Skeletal muscle tissue (tissue), 4 donors: ENCODE measurements around the gene CCDC12. TPM values are rescaled to one million over a fixed set of nuclear protein-coding genes. Genes with fewer than 3 reads are reported as not detected.

ENCODE experiments used
- H3K27ac ChIP-seq: one replicate; pipeline ENCODE4 v1.7.0; 2013; ENCODE audit warnings: mild to moderate bottlenecking, low read depth, low read length, inconsistent platforms
- H3K27me3 ChIP-seq, 3 donors: one replicate each; pipeline ENCODE4 v1.7.0; 2013; ENCODE audit warnings: low read length in 3 of 3; ENCODE audit not compliant: control insufficient read depth in 3 of 3, insufficient read depth in 3 of 3
- H3K36me3 ChIP-seq, 3 donors: one replicate each; pipeline ENCODE4 v1.7.0; 2013; ENCODE audit warnings: low read length in 3 of 3; ENCODE audit not compliant: control insufficient read depth in 3 of 3, insufficient read depth in 3 of 3
- H3K4me1 ChIP-seq, 3 donors: one replicate each; pipeline ENCODE4 v1.7.0; 2013; ENCODE audit warnings: low read length in 3 of 3, mild to moderate bottlenecking in 3 of 3; ENCODE audit not compliant: control insufficient read depth in 3 of 3, insufficient read depth in 3 of 3
- H3K4me3 ChIP-seq, 3 donors: one replicate each; pipeline ENCODE4 v1.7.0; 2013; ENCODE audit warnings: low read length in 3 of 3
- H3K9ac ChIP-seq, 3 donors: one replicate each; pipeline ENCODE4 v1.7.0; 2013; ENCODE audit warnings: low read length in 3 of 3, mild to moderate bottlenecking in 3 of 3, moderate library complexity in 2 of 3, low read depth in 1 of 3
- H3K9me3 ChIP-seq, 3 donors: one replicate each; pipeline ENCODE4 v1.7.0; 2013; ENCODE audit warnings: low read length in 3 of 3; ENCODE audit not compliant: control insufficient read depth in 3 of 3
- total RNA-seq: library from RNA; depleted of rRNA; stranded (reverse); fragments of >200 nt; gene quantifications from one replicate; pipeline ENCODE4 v1.2.3, GENCODE V29; 2014
- donor health status: Osteomylitis.

The CCDC12 gene
- total RNA-seq, 1 donor from 2014 or later: 27.1 TPM

DNA sequence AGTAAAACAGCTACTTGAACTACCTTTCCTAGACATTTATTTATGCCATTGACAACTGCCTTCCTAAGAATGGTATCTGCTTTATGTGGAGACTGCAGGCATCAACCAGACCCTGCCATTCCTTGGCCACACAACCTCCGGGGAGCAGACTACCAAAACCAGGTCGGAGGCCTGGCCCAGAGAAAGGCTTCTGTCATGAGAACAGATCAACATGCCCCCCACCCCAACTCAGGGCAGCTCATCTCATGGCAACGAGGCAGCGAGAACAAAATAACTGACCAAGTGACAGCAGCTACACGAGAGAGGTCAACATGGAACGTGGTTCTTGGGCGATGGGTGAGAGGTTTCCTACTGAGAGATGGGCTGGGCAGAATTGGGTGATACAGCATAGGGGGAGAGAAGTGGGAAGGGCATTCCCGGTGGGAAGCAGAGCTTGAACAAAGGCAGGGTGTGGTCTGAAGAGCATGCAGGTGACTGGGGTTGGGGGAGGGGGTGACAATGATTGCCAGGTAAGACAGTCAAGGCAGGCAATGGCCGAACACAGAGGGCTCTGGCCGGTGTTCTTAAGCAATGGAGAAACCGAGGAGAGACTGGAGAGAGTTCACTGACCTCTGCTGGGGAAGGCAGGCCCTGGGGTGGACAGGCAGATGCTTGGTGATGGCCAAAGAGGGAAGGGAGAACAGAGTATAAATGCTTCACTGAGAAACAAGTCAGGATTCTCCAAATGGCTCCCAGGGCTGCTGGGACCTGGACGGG lies 33.9 kb downstream of the CCDC12 start:
- Histone ChIP-seq H3K9me3 (no peaks in the 10 kb centered on the region), H3K4me1 (peaks cover 56 to 88% (median 69%) of the 10 kb centered on the region in 3 donors), H3K4me3 (no peak overlapping the region), H3K27ac (peak overlapping the region; percentile 21), H3K36me3 (peaks cover 16 to 19% (median 16%) of the 10 kb centered on the region in 3 donors), H3K9ac (peak overlapping the region in 2 of 3 donors; percentile 63 to 68), H3K27me3 (no peaks in the 10 kb centered on the region)

DNA sequence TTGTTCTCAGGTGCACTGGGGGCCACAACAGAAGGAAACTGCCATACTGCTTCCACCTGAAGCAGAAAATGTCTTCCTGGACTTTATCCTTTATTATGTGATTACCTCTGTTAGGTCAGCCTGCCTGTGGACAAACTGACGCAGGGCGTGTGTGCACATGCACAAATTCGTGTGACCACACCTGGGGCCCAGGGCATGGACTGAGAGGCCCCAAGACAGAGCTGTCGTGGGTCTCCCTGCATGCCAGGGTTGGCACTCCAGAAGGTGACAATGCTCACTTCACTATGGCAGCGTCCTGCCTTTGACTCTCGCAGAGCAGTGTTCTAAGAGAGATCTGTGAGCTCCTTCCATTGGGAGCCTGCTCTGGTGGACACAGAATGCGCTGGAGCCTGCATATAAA lies 34.5 kb downstream of the CCDC12 start:
- H3K27ac ChIP-seq: no peak overlapping the region

DNA sequence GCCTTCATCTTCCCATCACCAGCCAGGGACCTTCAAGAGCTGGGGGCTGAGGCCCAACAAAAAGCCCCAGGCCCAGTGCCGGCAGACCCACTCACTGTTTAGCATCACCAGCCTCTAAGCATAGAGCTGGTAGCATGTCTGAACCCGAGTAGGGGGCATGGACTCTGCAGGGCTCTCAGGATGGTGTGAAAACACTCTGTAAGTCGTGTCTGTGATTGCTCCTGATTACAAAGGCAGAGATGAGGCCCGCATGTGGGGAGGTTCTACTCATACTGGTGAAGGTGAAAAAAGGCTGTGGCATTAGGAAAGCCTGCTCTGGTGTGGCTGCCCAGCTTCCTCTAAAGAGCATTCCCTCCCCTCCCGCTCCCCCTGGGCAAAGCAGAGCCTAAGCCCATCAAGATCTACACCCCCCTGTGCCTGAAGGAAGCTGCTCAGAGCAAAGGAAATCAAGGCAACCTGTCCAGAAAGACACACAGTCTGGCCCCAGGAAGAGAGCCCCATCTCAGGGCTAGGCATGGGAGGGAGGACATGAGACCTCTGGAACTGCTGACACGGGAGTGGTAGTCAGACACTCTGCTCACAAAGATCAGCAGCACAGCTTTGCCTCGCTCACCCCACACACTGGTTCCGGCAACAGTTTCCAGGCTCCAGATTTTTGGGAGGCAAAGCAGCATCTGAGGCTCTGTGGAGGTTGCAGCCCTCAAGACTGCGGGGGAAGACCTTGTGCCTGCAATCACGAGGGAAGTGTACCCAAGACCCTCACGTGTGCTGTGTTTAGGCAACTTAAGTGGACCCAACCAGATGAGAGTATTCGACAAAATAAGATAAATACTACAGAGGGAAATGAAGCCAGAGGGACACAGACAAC lies 36.7 kb downstream of the CCDC12 start:
- no peaks in the 10 kb centered on the region for H3K9me3 ChIP-seq
- peak overlapping the region; percentile 65 for H3K27ac ChIP-seq
- H3K4me1 ChIP-seq: peaks cover 58 to 91% (median 77%) of the 10 kb centered on the region in 3 donors
- peaks cover 16 to 24% (median 22%) of the 10 kb centered on the region in 3 donors for H3K36me3 ChIP-seq
- H3K27me3 ChIP-seq: no peaks in the 10 kb centered on the region
- peak overlapping the region; percentile 9 to 17 (median 16) for H3K9ac ChIP-seq
- H3K4me3 ChIP-seq: no peak overlapping the region

More for the DNA sequence above, 34.5 kb downstream of the CCDC12 start:
- no peak overlapping the region for H3K9ac ChIP-seq
- peaks cover 16 to 24% (median 16%) of the 10 kb centered on the region in 3 donors for H3K36me3 ChIP-seq
- H3K9me3 ChIP-seq: no peaks in the 10 kb centered on the region
- no peaks in the 10 kb centered on the region for H3K27me3 ChIP-seq
- no peak overlapping the region for H3K4me3 ChIP-seq
- H3K4me1 ChIP-seq: peaks cover 51 to 88% (median 69%) of the 10 kb centered on the region in 3 donors

DNA sequence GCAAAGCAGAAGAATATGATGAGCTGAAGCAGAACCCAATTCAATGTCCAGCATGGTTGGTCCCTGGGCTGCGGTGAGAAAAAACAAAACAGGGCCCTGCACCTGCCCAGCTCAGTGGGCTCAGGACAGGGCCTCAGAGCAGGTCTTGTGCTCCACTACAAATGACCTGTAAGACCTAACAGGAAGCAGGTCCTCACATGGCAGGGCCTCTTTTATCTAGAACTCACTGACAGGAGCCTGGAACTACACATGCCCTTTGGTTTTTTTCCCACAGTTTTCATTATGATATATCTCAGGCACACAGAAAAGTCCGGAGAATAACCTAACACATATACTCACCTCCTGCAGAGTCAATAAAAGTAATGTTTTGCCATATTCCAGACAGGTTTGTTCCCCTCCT lies 38.4 kb downstream of the CCDC12 start:
- peaks cover 56 to 89% (median 75%) of the 10 kb centered on the region in 3 donors for H3K4me1 ChIP-seq
- peaks cover 16 to 24% (median 22%) of the 10 kb centered on the region in 3 donors for H3K36me3 ChIP-seq
- no peaks in the 10 kb centered on the region for H3K9me3 ChIP-seq
- H3K27ac ChIP-seq: peak overlapping the region; percentile 65
- H3K9ac ChIP-seq: peak overlapping the region in 1 of 3 donors; percentile 35
- no peak overlapping the region for H3K4me3 ChIP-seq
- H3K27me3 ChIP-seq: no peaks in the 10 kb centered on the region

DNA sequence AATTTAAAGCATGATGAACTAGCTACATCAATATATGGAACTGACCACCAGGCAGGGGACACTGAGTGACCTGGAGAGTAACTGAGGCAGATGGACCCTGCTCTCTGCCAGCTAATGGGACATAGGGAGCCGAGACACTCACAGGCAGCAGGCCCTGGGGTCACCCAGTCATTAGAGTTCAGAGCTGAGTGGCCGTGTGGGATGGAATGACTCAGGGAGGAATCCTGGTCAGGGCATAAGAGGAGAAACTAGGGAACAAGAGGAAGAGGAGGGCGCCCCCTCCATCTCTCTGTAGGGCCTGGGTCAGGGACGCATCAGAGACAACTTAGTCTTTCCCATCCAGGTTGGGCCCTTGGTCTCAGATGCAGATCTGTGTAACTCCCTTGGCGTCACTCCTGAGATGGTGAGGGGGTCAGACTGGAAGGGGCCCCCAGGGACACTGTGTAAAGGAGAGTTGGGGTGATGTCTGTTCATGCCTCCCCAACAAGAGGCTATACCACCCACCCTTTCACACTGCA lies 39.8 kb downstream of the CCDC12 start:
- Histone ChIP-seq H3K27ac (peak overlapping the region; percentile 92), H3K27me3 (no peaks in the 10 kb centered on the region), H3K4me3 (no peak overlapping the region), H3K9me3 (no peaks in the 10 kb centered on the region), H3K36me3 (peaks cover 16 to 24% (median 22%) of the 10 kb centered on the region in 3 donors), H3K9ac (peak overlapping the region; percentile 50 to 54 (median 54)), H3K4me1 (peaks cover 62 to 89% (median 77%) of the 10 kb centered on the region in 3 donors)

DNA sequence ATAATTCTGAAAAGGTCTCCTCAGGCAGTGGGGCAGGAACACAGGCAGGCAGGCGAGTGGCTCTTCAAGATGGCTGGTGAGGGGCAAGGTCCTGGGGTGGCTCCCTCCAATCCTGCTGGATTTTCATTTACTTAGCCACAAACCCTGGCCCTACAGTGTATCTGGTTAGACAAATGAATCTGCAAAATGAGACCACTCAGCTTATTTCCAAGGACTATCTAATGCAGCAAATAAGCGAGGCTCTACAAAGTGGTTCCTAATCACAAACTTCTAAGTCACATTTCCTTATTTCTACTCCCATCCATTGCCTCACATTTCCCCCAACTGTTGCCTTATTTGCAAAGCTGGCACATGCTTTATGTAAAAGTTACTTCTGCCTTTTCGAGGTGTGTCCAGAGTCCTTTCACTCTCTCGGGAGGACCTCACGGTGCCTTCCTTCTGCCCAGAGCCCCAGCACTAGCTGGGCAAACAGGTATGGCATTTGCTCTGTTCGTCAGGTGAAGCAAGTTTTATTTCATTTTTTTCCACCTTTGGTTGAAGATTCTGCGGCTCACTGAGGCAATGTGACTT lies 40.5 kb downstream of the CCDC12 start:
- Histone ChIP-seq H3K27me3 (no peaks in the 10 kb centered on the region), H3K27ac (peak overlapping the region; percentile 92), H3K9me3 (no peaks in the 10 kb centered on the region), H3K9ac (peak overlapping the region; percentile 53 to 66 (median 54)), H3K4me3 (peak overlapping the region in 1 of 3 donors; percentile 14), H3K4me1 (peaks cover 69 to 96% (median 83%) of the 10 kb centered on the region in 3 donors), H3K36me3 (peaks cover 16 to 24% (median 22%) of the 10 kb centered on the region in 3 donors)

DNA sequence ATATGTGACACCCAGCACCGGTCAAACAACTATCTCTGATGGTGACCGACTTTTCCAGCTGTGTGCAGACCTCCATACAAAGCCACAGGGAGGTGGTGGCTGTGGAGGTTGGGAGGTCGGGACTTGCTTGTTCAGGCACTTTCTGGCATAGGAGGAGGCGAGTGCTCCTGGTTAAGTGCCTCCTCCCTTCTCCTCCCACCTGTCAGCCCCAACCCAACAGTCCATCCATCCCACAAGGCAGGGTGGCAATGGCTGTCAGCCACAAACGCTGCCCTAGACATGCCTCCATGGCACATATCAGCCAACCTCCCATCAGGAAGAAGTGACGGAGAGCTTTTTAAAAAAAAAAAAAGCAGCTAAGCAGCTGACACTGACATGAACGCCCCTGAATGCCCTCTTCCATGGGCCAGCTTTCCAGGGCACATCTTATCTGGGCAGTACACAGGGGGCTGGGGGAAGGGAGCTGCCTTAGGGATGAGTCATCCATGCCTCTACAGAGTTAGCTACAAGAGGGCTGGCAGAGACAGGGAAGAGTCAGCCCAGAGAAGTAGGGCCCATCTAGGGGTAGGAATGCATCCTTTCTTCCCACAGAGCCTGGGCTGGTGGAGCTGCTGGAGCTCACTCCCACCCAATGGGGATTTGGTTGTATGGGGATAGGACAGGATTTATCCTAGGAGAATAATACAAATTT lies 41.2 kb downstream of the CCDC12 start:
- peaks cover 11 to 17% (median 15%) of the 10 kb centered on the region in 3 donors for H3K36me3 ChIP-seq
- H3K4me1 ChIP-seq: peaks cover 77 to 98% (median 90%) of the 10 kb centered on the region in 3 donors
- H3K9ac ChIP-seq: peak overlapping the region; percentile 45 to 72 (median 54)
- peak overlapping the region; percentile 9 to 63 (median 26) for H3K4me3 ChIP-seq
- peak overlapping the region; percentile 92 for H3K27ac ChIP-seq
- no peaks in the 10 kb centered on the region for H3K27me3 ChIP-seq
- no peaks in the 10 kb centered on the region for H3K9me3 ChIP-seq

DNA sequence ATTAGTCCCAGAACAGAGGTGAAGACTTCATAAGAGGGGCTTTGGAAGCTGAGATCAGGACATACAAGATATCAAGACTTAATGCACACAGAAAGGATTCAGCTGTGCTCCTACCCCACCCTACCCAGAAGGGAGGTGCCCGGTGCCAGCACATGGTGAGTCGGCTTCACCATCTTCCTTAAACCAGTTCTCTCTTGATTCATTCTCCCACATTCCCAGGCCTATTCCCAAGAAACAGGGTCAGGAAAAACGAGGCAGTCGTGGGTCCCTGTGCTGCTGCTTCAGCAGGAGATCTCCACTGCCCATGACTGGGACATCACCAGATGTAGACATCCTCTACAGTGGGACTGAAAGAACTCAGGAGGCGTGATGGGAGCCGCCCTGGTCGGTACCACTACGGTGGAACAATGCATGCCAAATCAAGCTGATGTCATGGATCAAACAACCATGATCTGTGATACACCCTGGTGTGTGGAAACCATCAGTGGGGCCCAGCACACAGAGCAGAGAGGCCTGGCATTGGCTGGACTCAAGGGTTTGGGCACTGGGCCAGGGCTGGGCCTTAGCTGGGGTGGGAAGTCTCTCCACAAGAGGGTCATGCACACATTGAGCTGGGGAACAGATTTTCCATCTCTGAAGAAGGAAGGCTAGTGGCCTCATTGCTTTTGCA lies 41.9 kb downstream of the CCDC12 start:
- H3K9ac ChIP-seq: peak overlapping the region in 2 of 3 donors; percentile 45 to 72
- H3K36me3 ChIP-seq: peaks cover 7 to 11% (median 8%) of the 10 kb centered on the region in 3 donors
- peak overlapping the region; percentile 92 for H3K27ac ChIP-seq
- H3K27me3 ChIP-seq: no peaks in the 10 kb centered on the region
- no peaks in the 10 kb centered on the region for H3K9me3 ChIP-seq
- peaks cover 81 to 97% (median 96%) of the 10 kb centered on the region in 3 donors for H3K4me1 ChIP-seq
- peak overlapping the region; percentile 9 to 63 (median 26) for H3K4me3 ChIP-seq
